C4-2B (cell line): ENCODE data around the gene TSEN15.
A peak's percentile ranks its signal among the peaks of the same experiment; 100 is the strongest.

ENCODE experiments used
- H3K27ac ChIP-seq: fragments of 450-650 bp; 2 replicates; pipeline ENCODE4 v1.5.1; 2017
- ZFX ChIP-seq: fragments of 450-650 bp; IDR thresholded peaks from 2 replicates; pipeline ENCODE4 v1.6.1; 2017
- TF ChIP-seq, protein P1 (sequence below): fragments of 450-650 bp; conservative IDR thresholded peaks from 2 replicates; pipeline ENCODE4 v1.5.1; 2017; ENCODE audit warnings: mild to moderate bottlenecking

The TSEN15 gene

DNA sequence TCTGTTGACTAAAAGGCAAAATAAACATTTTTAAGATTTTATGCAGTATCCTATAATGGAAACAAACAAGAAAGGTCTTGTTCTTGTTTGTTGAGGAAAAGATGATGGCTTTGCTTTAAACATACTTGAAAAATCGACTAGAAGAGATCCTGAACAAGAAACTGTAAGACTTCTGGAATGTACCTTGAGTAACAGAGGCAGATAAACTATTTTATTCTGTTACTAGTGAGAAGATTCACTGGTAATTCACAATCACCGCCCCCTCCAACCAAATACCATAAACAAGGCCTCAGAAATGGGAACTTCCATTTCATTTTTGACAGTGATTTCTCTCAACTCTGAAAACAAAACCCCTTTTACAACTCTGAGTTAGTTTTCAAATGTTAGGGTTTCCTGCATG, 18.1 kb downstream of the TSEN15 start:
- no peak for TF ChIP-seq ZFX
- TF ChIP-seq, protein P1, sequence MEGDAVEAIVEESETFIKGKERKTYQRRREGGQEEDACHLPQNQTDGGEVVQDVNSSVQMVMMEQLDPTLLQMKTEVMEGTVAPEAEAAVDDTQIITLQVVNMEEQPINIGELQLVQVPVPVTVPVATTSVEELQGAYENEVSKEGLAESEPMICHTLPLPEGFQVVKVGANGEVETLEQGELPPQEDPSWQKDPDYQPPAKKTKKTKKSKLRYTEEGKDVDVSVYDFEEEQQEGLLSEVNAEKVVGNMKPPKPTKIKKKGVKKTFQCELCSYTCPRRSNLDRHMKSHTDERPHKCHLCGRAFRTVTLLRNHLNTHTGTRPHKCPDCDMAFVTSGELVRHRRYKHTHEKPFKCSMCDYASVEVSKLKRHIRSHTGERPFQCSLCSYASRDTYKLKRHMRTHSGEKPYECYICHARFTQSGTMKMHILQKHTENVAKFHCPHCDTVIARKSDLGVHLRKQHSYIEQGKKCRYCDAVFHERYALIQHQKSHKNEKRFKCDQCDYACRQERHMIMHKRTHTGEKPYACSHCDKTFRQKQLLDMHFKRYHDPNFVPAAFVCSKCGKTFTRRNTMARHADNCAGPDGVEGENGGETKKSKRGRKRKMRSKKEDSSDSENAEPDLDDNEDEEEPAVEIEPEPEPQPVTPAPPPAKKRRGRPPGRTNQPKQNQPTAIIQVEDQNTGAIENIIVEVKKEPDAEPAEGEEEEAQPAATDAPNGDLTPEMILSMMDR = no peak
- H3K27ac ChIP-seq = no peak overlapping the region

- no peak for TF ChIP-seq ZFX
- TF ChIP-seq, protein P1 = no peak
- H3K27ac ChIP-seq = no peak overlapping the region
Observed at GRCh38 chr1:184072376-184072775, 20.8 kb downstream of the TSEN15 start.

GRCh38 chr1:184074383-184074782, 22.9 kb downstream of the TSEN15 start:
- no peak for TF ChIP-seq ZFX
- TF ChIP-seq, protein P1 = no peak
- H3K27ac ChIP-seq = no peak overlapping the region; the same call in 1 of the 2 replicates

DNA sequence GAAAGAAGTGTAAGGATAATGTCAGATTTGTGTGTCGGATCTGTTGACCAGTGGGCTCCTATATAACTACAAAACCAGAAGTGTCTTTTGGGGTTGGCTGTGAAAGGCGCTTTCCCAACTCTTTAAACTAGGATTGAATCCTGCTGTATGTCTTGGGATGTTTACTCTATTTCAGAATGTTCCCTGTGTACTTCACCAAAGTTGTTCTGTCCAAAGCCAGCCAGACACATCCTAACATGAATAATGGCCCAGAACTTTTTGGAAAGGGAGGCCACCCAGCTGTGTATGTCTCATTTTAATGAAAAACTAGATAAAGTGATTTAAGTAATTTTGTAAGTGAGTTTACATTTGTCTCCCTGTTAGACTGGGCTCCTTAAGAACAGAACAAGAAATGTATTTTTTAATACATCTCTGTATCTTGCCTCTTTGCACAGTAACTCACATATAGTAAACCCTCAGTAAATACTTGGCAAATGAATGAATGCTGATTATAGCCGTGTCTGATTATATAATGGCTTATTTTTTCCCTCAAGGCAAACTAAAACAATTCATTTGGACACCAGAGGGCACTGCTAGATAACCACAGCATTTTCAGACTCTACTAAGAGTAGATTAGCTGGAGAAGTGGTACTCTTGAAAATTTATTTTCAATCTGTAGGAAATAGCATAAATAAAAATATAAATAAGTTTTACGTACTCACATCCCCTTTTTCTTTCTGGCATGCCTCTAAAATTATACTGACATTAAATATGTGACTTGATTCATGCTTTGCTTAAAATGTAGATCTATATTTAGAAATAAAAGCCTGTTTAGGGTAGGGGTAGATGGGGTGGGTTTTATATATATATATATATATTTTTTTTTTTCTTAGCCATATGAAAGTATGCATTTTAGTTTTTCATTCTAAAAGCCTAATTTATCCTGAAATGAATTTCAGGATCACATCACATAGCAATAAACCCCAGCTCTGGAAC, 23.8 kb downstream of the TSEN15 start:
- TF ChIP-seq, protein P1 = peak; percentile 89
- TF ChIP-seq ZFX = no peak
- no peak overlapping the region for H3K27ac ChIP-seq

DNA sequence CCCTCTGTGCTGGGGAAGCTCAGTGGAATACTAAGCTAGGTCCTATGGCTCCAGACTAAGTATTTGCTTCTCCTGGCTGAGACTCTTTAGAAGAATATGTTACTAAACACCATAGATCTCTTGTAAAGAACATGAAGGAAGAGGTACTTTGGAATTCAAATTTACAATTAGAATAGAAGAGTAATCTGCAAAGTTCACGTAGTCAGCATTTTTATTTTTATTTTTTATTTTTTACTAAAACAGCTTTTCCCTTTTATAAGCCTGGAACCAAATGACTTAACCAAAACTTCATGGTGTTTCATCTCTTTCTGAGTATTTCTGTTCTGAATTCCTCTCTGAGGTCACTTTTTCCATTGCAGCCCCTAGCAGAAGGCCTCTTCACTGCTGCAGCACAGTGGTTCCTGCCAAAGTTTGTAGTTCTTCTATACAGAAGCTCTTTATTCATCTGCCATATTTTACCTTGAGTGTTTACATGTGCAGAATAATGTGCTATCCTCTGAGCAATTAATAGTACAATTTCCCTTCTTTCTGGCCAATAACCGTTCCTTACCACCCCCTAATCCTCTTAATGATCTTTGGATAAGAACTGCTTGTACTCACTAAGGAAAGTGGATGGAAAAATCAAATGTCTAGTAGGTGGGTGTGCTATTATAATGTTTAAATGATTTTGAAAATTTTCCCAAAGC, 27.2 kb downstream of the TSEN15 start:
- TF ChIP-seq ZFX = no peak
- TF ChIP-seq, protein P1 = no peak
- no peak overlapping the region for H3K27ac ChIP-seq

GRCh38 chr1:184080309-184080708, 28.8 kb downstream of the TSEN15 start:
- TF ChIP-seq ZFX = no peak
- TF ChIP-seq, protein P1 = no peak
- H3K27ac ChIP-seq = no peak overlapping the region
